ENCODE data around the gene PPHLN1. TPM values are rescaled to one million over a fixed set of nuclear protein-coding genes. Genes with fewer than 3 reads are reported as not detected.
"Not testable (repeated sequence)": the region's sequence is repeated elsewhere in the genome, so short reads cannot be mapped to it uniquely, and the experiment has no call there.

PPHLN1 gene
- total RNA-seq, 2 donors from 2014 or later, result 56.9 to 63.1 TPM

DNA sequence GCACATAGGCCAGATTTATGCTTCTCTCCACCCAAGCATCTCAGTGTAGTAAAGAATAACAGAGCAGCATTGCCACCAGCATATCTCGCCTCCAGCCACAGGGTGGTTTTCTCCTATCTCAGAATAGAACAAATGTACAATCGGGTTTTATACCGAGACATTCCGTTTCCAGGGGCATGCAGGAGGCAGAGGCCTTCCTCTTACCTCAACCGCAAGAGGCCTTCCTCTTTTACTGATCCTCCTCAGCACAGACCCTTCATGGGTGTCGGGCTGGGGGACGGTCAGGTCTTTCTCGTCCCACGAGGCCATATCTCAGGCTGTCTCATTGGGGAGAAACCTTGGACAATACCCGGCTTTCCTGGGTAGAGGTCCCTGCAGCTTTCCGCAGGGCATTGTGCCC, 4.1 kb downstream of the PPHLN1 start:
- ATAC-seq (replicated peaks in 1 of 2); H3K27me3 Mint-ChIP-seq (ENCODE audit: low read depth); DNase-seq; H3K27ac Mint-ChIP-seq; H3K9me3 Mint-ChIP-seq: not testable (repeated sequence)
- peaks cover 11% of the 10 kb centered on the region in 2 donors for H3K36me3 Mint-ChIP-seq (ENCODE audit: insufficient read depth in 2 of 2)
- H3K4me3 Mint-ChIP-seq, result peak overlapping the region; percentile 4 to 45
- peaks cover 70% of the 10 kb centered on the region for H3K4me1 Mint-ChIP-seq (ENCODE audit: low read depth)

DNA sequence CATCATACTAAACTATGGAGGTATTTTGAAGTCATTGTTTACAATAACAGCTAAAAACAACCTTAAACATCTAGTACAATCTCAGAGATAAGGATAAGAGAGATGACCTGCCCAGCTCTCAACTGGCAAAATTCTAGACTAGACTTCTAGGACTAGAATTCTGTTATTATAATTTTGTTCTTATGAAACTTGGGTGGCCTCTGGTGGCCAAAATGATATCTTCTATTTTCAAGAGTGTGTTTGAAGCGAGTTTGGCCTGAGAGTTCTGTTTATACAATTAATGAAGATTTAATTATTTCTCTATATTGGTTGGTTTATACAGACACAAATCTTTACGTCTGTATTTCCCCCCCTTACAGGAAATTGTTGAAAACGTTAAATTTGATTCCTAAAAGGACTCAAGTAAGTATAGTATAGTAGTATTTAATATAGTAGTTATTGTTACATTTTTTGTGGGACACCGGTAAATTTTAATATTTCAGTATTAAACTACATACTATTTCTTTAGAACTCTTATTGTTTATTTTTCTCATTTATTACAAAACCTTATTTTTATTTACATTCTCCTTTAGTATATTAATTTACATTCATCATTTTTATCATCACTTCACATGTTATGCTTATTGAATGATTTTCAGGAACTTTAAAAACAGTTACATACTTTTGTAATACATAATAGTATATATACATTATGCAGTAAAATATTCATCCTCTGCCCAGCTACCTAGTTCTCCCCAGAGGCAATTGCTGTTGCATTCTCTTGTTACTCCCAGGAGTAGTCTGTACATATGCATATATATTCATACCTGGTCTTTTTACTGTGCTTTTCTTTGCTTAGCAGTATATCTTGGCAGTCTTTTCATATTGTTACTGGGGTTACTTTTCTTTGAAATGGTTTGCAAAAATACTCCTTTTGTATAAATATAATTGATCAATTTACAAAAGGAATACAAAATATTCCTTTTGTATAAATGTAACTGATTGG, 6.6 kb downstream of the PPHLN1 start:
- Mint-ChIP-seq H3K4me1 (ENCODE audit: low read depth) (peaks cover 62% of the 10 kb centered on the region), H3K27me3 (ENCODE audit: low read depth) (no peaks in the 10 kb centered on the region), H3K27ac (no peak overlapping the region), H3K36me3 (ENCODE audit: insufficient read depth in 2 of 2) (peaks cover 1 to 4% of the 10 kb centered on the region in 2 donors), H3K4me3 (no peak overlapping the region), H3K9me3 (no peaks in the 10 kb centered on the region)
- peak in 1 of 2 donors; percentile 19 for DNase-seq
- peak; percentile 39 to 55 for ATAC-seq (replicated peaks in 1 of 2)

DNA sequence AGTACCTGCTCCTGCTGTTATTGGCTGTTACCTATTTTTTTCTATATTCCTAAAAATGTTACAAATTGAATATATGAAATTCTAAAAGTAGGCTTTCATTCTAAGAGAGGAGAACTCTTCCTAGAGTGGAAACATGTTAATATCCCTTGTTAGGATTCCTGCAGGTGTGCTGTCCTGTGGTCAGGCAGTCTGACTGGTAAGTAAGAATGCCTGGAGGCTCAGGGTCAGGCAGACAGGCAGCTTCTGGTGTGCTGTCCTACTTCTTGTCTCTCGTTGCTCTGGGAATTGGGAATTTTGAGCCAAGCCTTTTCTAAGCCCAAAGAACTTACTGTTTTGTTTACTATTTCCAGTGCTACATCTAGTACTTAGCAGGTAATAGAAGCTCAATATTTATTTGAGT, 10.3 kb downstream of the PPHLN1 start:
- Mint-ChIP-seq H3K4me3 (no peak overlapping the region), H3K27ac (no peak overlapping the region)
- no peak for ATAC-seq (replicated peaks in 1 of 2)

DNA sequence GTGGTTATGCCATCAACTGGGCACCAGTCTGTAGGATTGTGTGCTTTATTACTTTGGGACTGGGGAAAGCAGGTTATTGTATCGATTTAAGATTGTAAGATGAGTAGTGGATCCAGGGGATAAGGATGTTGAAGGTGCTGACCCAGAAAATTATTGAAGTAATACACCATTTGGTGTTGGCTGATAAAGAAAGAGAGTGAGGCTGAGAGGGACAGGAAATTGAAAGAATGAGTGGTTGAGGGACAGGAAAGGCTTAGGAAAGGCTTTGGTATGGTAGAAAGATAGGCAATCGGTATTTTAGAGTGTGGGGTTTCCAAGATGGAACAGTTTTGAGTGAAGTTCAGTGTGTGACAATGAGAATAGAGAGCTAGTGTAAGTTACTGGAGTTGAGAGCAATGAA, 12.3 kb downstream of the PPHLN1 start:
- H3K27me3 Mint-ChIP-seq (ENCODE audit: low read depth), result no peaks in the 10 kb centered on the region
- ATAC-seq (replicated peaks in 1 of 2), result no peak
- H3K4me1 Mint-ChIP-seq (ENCODE audit: low read depth), result peaks cover 49% of the 10 kb centered on the region

More for the DNA sequence above, 10.3 kb downstream of the PPHLN1 start:
- no peak for DNase-seq
- no peaks in the 10 kb centered on the region for H3K9me3 Mint-ChIP-seq
- H3K4me1 Mint-ChIP-seq (ENCODE audit: low read depth), result peaks cover 47% of the 10 kb centered on the region
- peaks cover 0 to 17% of the 10 kb centered on the region in 2 donors for H3K36me3 Mint-ChIP-seq (ENCODE audit: insufficient read depth in 2 of 2)
- H3K27me3 Mint-ChIP-seq (ENCODE audit: low read depth), result no peaks in the 10 kb centered on the region

DNA sequence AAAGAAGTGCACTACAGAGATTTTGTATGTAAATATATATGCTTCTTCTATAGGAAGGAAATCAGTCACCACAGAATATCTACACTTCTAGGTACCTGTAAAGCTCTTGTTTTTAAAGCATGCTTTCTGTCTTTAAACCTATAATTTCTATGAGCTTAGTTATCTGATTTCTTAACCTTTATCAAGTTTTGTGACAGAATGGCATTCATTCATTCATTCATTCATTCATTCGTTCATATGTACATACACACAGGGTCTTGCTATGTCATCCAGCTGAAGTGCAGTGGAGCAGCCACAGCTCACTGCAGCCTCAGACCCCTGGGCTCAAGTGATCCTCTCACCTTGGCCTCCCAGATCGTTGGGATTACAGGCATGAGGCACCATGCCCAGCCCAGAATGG, 16.1 kb downstream of the PPHLN1 start:
- no peaks in the 10 kb centered on the region for H3K27me3 Mint-ChIP-seq (ENCODE audit: low read depth)
- H3K9me3 Mint-ChIP-seq, result no peaks in the 10 kb centered on the region
- no peak overlapping the region for H3K27ac Mint-ChIP-seq
- DNase-seq (no peak), ATAC-seq (replicated peaks in 1 of 2) (no peak)
- peak overlapping the region in 1 of 2 donors; percentile 18 for H3K4me3 Mint-ChIP-seq
- peaks cover 0 to 27% of the 10 kb centered on the region in 2 donors for H3K36me3 Mint-ChIP-seq (ENCODE audit: insufficient read depth in 2 of 2)
- peaks cover 48% of the 10 kb centered on the region for H3K4me1 Mint-ChIP-seq (ENCODE audit: low read depth)

More for the DNA sequence above, 12.3 kb downstream of the PPHLN1 start:
- no peak for DNase-seq
- H3K27ac Mint-ChIP-seq, result peak overlapping the region; percentile 6
- peaks cover 0 to 22% of the 10 kb centered on the region in 2 donors for H3K36me3 Mint-ChIP-seq (ENCODE audit: insufficient read depth in 2 of 2)
- no peak overlapping the region for H3K4me3 Mint-ChIP-seq
- no peaks in the 10 kb centered on the region for H3K9me3 Mint-ChIP-seq

DNA sequence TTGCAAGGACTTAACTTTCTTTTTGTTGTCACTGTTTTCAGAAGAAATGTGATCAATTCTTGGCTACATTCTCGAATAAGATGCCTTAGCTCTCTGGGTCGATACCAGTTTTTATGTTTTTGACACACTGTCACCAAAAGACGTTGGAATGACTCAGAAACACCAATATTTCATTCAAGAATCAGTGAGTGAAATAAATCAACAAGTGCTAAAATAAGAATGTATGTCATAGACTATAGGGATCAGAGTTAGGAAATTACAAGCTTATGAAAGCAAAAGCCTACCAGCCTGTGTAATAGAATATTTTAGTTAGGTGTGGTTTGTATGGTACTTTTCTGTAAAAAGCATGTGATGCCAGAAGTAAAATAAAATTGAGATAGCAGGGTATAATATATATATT, 17.8 kb downstream of the PPHLN1 start:
- H3K4me1 Mint-ChIP-seq (ENCODE audit: low read depth), result peaks cover 42% of the 10 kb centered on the region
- DNase-seq (no peak), ATAC-seq (replicated peaks in 1 of 2) (peak; percentile 29 to 93)
- peak overlapping the region in 1 of 2 donors; percentile 71 for H3K4me3 Mint-ChIP-seq
- peak overlapping the region; percentile 66 for H3K27ac Mint-ChIP-seq
- peaks cover 0 to 18% of the 10 kb centered on the region in 2 donors for H3K36me3 Mint-ChIP-seq (ENCODE audit: insufficient read depth in 2 of 2)
- H3K27me3 Mint-ChIP-seq (ENCODE audit: low read depth), result no peaks in the 10 kb centered on the region
- H3K9me3 Mint-ChIP-seq, result no peaks in the 10 kb centered on the region

DNA sequence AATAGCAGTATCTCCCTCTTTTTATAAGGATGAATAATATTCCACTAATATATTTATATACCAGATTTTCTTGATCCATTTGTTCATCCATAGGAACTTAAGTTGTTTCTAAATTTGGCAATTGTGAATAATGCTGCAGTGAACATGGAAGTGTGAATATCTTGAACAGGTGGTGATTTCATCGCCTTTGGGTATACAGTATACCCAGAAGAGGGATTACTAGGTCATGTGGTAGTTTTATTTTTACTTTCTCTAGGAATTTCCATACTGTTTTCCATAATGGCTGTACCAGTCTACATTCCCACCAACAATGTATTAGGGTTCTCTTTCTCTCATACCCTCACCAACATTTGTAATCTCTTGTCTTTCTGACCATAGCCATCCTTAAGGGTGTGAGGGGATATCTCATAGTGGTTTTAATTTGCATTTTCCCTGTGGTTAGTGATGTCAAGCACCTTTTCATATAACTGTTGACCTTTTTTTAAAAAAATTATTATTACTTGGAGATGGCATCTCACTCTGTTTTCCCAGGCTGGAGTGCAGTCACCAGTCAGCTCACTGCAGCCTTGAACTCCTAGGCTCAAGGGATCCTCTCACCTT, 20.5 kb downstream of the PPHLN1 start:
- ATAC-seq (replicated peaks in 1 of 2), result no peak
- peaks cover 35% of the 10 kb centered on the region for H3K4me1 Mint-ChIP-seq (ENCODE audit: low read depth)

DNA sequence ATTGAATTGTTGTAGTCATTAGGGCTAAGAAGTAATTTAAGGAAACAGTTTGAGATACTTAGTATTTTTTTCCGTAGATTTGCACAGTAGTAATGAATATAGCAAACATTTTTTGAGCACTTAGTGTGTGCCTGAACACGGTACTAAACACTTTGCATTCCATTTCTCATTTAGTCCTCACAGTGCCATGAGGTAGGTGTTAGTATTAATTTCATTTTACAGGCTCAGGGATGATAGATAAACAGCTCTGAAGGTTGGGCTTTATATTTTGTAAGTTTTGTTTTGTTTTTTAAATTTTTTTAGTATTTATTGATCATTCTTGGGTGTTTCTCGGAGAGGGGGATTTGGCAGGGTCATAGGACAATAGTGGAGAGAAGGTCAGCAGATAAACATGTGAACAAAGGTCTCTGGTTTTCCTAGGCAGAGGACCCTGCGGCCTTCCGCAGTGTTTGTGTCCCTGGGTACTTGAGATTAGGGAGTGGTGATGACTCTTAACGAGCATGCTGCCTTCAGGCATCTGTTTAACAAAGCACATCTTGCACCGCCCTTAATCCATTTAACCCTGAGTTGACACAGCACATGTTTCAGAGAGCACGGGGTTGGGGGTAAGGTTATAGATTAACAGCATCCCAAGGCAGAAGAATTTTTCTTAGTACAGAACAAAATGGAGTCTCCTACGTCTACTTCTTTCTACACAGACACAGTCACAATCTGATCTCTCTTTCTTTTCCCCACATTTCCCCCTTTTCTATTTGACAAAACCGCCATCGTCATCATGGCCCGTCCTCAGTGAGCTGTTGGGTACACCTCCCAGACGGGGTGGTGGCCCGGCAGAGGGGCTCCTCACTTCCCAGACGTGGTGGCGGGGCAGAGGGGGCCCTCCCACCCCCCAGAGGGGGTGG, 23.4 kb downstream of the PPHLN1 start:
- peaks cover 18% of the 10 kb centered on the region for H3K4me1 Mint-ChIP-seq (ENCODE audit: low read depth)
- H3K36me3 Mint-ChIP-seq (ENCODE audit: insufficient read depth in 2 of 2); DNase-seq; H3K27me3 Mint-ChIP-seq (ENCODE audit: low read depth); H3K4me3 Mint-ChIP-seq; H3K9me3 Mint-ChIP-seq; ATAC-seq (replicated peaks in 1 of 2); H3K27ac Mint-ChIP-seq: not testable (repeated sequence)

More for the DNA sequence above, 20.5 kb downstream of the PPHLN1 start:
- no peak overlapping the region for H3K4me3 Mint-ChIP-seq
- no peak overlapping the region for H3K27ac Mint-ChIP-seq
- DNase-seq, result no peak
- H3K9me3 Mint-ChIP-seq, result no peaks in the 10 kb centered on the region
- H3K27me3 Mint-ChIP-seq (ENCODE audit: low read depth), result no peaks in the 10 kb centered on the region
- peaks cover 0 to 16% of the 10 kb centered on the region in 2 donors for H3K36me3 Mint-ChIP-seq (ENCODE audit: insufficient read depth in 2 of 2)

DNA sequence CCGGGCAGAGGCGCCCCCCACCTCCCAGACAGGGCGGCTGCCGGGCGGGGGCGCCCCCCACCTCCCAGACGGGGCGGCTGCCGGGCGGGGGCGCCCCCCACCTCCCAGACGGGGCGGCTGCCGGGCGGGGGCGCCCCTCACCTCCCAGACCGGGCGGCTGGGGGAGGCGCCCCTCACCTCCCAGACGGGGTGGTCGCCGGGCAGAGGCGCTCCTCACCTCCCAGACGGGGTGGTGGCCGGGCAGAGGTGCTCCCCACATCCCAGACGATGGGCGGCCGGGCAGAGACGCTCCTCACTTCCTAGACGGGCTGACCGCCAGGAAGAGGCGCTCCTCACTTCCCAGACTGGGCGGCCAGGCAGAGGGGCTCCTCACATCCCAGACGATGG, 24.0 kb downstream of the PPHLN1 start:
- not testable (repeated sequence) for H3K27me3 Mint-ChIP-seq (ENCODE audit: low read depth); H3K36me3 Mint-ChIP-seq (ENCODE audit: insufficient read depth in 2 of 2); ATAC-seq (replicated peaks in 1 of 2); H3K27ac Mint-ChIP-seq; H3K4me3 Mint-ChIP-seq; H3K9me3 Mint-ChIP-seq; DNase-seq
- peaks cover 17% of the 10 kb centered on the region for H3K4me1 Mint-ChIP-seq (ENCODE audit: low read depth)

DNA sequence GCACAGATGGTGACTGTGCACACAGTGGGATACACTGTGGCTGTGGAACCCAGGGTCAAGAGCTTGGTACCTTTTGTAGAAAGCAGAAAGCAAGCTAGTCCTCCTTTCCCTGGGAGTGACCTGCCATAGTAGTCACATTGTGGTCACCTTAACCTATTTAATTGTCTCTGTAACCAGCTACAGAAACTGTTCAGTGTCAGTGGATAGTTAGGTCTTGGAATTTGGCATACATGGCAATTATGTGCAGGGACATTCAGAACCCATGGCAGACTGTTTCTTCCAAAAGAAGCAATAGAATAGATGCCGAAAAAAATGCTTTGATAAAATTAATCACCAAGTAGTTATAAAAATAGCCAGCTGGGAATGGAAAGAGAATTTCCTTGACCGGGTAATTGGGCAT, 30.4 kb downstream of the PPHLN1 start:
- Mint-ChIP-seq H3K4me3 (no peak overlapping the region), H3K4me1 (ENCODE audit: low read depth) (peaks cover 21% of the 10 kb centered on the region), H3K9me3 (peaks cover 0 to 2% of the 10 kb centered on the region in 2 donors), H3K36me3 (ENCODE audit: insufficient read depth in 2 of 2) (peaks cover 5 to 13% of the 10 kb centered on the region in 2 donors), H3K27ac (no peak overlapping the region), H3K27me3 (ENCODE audit: low read depth) (no peaks in the 10 kb centered on the region)
- no peak for ATAC-seq (replicated peaks in 1 of 2)
- DNase-seq, result no peak

DNA sequence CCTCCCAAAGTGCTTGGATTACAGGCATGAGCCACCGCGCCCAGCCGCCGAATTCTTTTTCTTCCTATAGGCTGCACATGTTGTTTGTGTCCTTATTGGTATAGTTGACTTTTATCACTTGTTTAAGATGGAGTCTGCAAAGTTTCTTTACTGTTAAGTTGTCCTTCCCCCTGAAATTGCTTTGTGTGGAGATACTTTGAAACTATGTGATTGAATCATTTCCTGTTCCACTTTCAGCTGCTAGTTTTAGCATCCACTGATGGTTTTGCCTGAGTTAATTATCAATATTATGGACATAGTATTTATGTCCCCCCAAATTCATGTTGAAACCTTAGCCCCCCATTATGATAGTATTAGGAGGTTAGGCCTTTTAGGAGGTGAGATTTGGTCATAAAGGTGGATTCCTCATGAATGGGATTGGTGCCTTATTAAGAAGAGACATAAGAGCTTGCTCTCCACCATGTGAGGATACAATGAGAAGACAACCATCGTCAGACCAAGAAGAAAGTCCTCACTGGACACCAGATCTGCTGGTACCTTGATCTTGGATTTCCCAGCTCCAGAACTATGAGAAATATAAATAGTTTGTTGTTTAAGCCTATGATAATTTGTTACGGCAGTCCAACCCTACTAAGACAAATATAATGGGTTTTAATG, 34.9 kb downstream of the PPHLN1 start:
- H3K27ac Mint-ChIP-seq, result peak overlapping the region; percentile 60
- H3K4me3 Mint-ChIP-seq, result peak overlapping the region in 1 of 2 donors; percentile 53
- H3K9me3 Mint-ChIP-seq, result peaks cover 0 to 2% of the 10 kb centered on the region in 2 donors
- peaks cover 32% of the 10 kb centered on the region for H3K4me1 Mint-ChIP-seq (ENCODE audit: low read depth)
- DNase-seq (no peak), ATAC-seq (replicated peaks in 1 of 2) (peak; percentile 55 to 58)
- no peaks in the 10 kb centered on the region for H3K27me3 Mint-ChIP-seq (ENCODE audit: low read depth)
- H3K36me3 Mint-ChIP-seq (ENCODE audit: insufficient read depth in 2 of 2), result peaks cover 7 to 16% of the 10 kb centered on the region in 2 donors
